GM15510 (cell line): ENCODE measurements around the gene TLCD1.

Experiments
- POLR2A ChIP-seq: IDR thresholded peaks from 3 replicates; pipeline ENCODE4 v1.6.1; 2011; ENCODE audit warnings: borderline replicate concordance; ENCODE audit not compliant: insufficient read length; ENCODE audit errors: extremely low read depth

TLCD1 gene

GRCh38 chr17:28750178-28751047, 24.4 kb upstream of the TLCD1 start:
- peak; percentile 29 for TF ChIP-seq POLR2A

- no peak for TF ChIP-seq POLR2A
Measured at GRCh38 chr17:28749516-28750177, 23.6 kb upstream of the TLCD1 start.

GRCh38 chr17:28748852-28749515, 23.0 kb upstream of the TLCD1 start:
- TF ChIP-seq POLR2A: no peak

- TF ChIP-seq POLR2A: no peak
Measured at GRCh38 chr17:28747801-28748750, 22.0 kb upstream of the TLCD1 start.

GRCh38 chr17:28747051-28747691, 21.1 kb upstream of the TLCD1 start:
- TF ChIP-seq POLR2A: no peak

- TF ChIP-seq POLR2A: no peak
Measured at GRCh38 chr17:28746611-28747050, 20.6 kb upstream of the TLCD1 start.

GRCh38 chr17:28745786-28746411, 19.9 kb upstream of the TLCD1 start:
- peak; percentile 17 for TF ChIP-seq POLR2A

- TF ChIP-seq POLR2A: peak; percentile 20
Measured at GRCh38 chr17:28744972-28745785, 19.1 kb upstream of the TLCD1 start.

- TF ChIP-seq POLR2A: no peak
Measured at GRCh38 chr17:28744104-28744971, 18.3 kb upstream of the TLCD1 start.

- TF ChIP-seq POLR2A: peak; percentile 99
Measured at GRCh38 chr17:28743243-28744103, 17.4 kb upstream of the TLCD1 start, which contains the start of gene TRAF4. TSS of gene TRAF4 (plus strand) at chr17:28744011. CDS start at chr17:28744113, 102 bp downstream.
